HepG2 (cell line): ENCODE results near the gene RCOR1. TPM values are rescaled to one million over a fixed set of nuclear protein-coding genes. Genes with fewer than 3 reads are reported as not detected.
A peak's percentile ranks its signal among the peaks of the same experiment; 100 is the strongest.

Source experiments
- ARNT2 ChIP-seq: sonication (generic); formaldehyde crosslinking; IDR thresholded peaks from 2 replicates; pipeline ENCODE4 v1.8.0; 2022; ENCODE audit warnings: mild to moderate bottlenecking, low read depth, missing genetic modification reagents, moderate library complexity
- CEBPB ChIP-seq: IDR thresholded peaks from 2 replicates; pipeline ENCODE4 v1.6.1; 2011; ENCODE audit warnings: low read depth, low read length, improper control_type of control experiment, borderline replicate concordance
- CHCHD3 ChIP-seq: sonication (generic); formaldehyde crosslinking; IDR thresholded peaks from 2 replicates; pipeline ENCODE4 v1.8.0; 2022; ENCODE audit warnings: mild to moderate bottlenecking, missing genetic modification reagents, moderate library complexity
- DBP ChIP-seq: sonication (generic); formaldehyde crosslinking; IDR thresholded peaks from 2 replicates; pipeline ENCODE4 v1.4.0; 2020; ENCODE audit warnings: missing genetic modification reagents; ENCODE audit errors: not compliant biosample characterization
- HHEX ChIP-seq: IDR thresholded peaks from 2 replicates; pipeline ENCODE4 v1.6.1; 2016; ENCODE audit warnings: control low read depth
- HMGA1 ChIP-seq: sonication (generic); formaldehyde crosslinking; conservative IDR thresholded peaks from 2 replicates; pipeline ENCODE4 v1.4.0; 2020; ENCODE audit warnings: missing genetic modification reagents
- KDM4B ChIP-seq: sonication (generic); formaldehyde crosslinking; IDR thresholded peaks from 2 replicates; pipeline ENCODE4 v1.4.0; 2020; ENCODE audit warnings: missing genetic modification reagents
- MAFF ChIP-seq: IDR thresholded peaks from 2 replicates; pipeline ENCODE4 v1.6.1; 2011; ENCODE audit warnings: low read depth, low read length, improper control_type of control experiment
- MATR3 ChIP-seq: sonication (generic); formaldehyde crosslinking; IDR thresholded peaks from 2 replicates; pipeline ENCODE4 v1.4.0; 2020; ENCODE audit warnings: missing genetic modification reagents
- MZF1 ChIP-seq: sonication (generic); formaldehyde crosslinking; IDR thresholded peaks from 2 replicates; pipeline ENCODE4 v1.8.1; 2023; ENCODE audit warnings: mild to moderate bottlenecking, missing genetic modification reagents, borderline replicate concordance
- NR2F1 ChIP-seq, 2 experiments: fragments of 450-650 bp in 1 of 2; formaldehyde crosslinking in 1 of 2; IDR thresholded peaks; 2 replicates each; pipeline versions ENCODE4 v1.5.0 to v1.6.1; 2016 to 2020; ENCODE audit warnings: mild to moderate bottlenecking in 1 of 2, missing compliant biosample characterization in 1 of 2, missing genetic modification reagents in 1 of 2, moderate library complexity in 1 of 2
- PCBP2 ChIP-seq: fragments of 200-400 bp; formaldehyde crosslinking; optimal IDR thresholded peaks from 2 replicates; pipeline ENCODE3; 2018; ENCODE audit warnings: low read length, low read depth; ENCODE audit not compliant: poor library complexity, severe bottlenecking
- RFX5 ChIP-seq: IDR thresholded peaks from 2 replicates; pipeline ENCODE4 v1.6.1; 2011; ENCODE audit warnings: low read depth, low read length, improper control_type of control experiment
- SIN3A ChIP-seq: IDR thresholded peaks from 2 replicates; pipeline ENCODE4 v1.6.1; 2011; ENCODE audit warnings: low read depth, mild to moderate bottlenecking, control low read depth, low read length, borderline replicate concordance
- SNAI1 ChIP-seq: sonication (generic); formaldehyde crosslinking; IDR thresholded peaks from 2 replicates; pipeline ENCODE4 v1.5.0; 2020; ENCODE audit warnings: mild to moderate bottlenecking, missing genetic modification reagents, borderline replicate concordance
- WIZ ChIP-seq: sonication (generic); formaldehyde crosslinking; IDR thresholded peaks from 2 replicates; pipeline ENCODE4 v1.5.1; 2020; ENCODE audit warnings: mild to moderate bottlenecking, missing genetic modification reagents
- ZBTB7B ChIP-seq: sonication (generic); formaldehyde crosslinking; IDR thresholded peaks from 2 replicates; pipeline ENCODE4 v1.4.0; 2020; ENCODE audit warnings: missing genetic modification reagents
- ZNF136 ChIP-seq: sonication (generic); formaldehyde crosslinking; IDR thresholded peaks from 2 replicates; pipeline ENCODE4 v1.8.1; 2022; ENCODE audit warnings: low read depth, mild to moderate bottlenecking, moderate library complexity, missing genetic modification reagents
- ZNF143 ChIP-seq: sonication (generic); formaldehyde crosslinking; IDR thresholded peaks from 2 replicates; pipeline ENCODE4 v1.4.0; 2020; ENCODE audit warnings: missing genetic modification reagents
- ZNF251 ChIP-seq: sonication (generic); formaldehyde crosslinking; IDR thresholded peaks from 2 replicates; pipeline ENCODE4 v1.9.0; 2021; ENCODE audit warnings: mild to moderate bottlenecking, missing genetic modification reagents
- ZNF496 ChIP-seq: sonication (generic); formaldehyde crosslinking; IDR thresholded peaks from 2 replicates; pipeline ENCODE4 v1.8.1; 2023; ENCODE audit warnings: mild to moderate bottlenecking, moderate library complexity, missing genetic modification reagents; ENCODE audit not compliant: insufficient replicate concordance
- ZNF510 ChIP-seq: sonication (generic); formaldehyde crosslinking; IDR thresholded peaks from 2 replicates; pipeline ENCODE4 v1.4.0; 2020; ENCODE audit warnings: low read depth, mild to moderate bottlenecking, missing genetic modification reagents
- ZNF574 ChIP-seq: sonication (generic); formaldehyde crosslinking; IDR thresholded peaks from 2 replicates; pipeline ENCODE4 v1.4.0; 2020; ENCODE audit warnings: missing genetic modification reagents
- ZNF607 ChIP-seq: sonication (generic); formaldehyde crosslinking; IDR thresholded peaks from 2 replicates; pipeline ENCODE4 v1.5.1; 2020; ENCODE audit warnings: missing genetic modification reagents, mild to moderate bottlenecking, borderline replicate concordance
- ZNF691 ChIP-seq: sonication (generic); formaldehyde crosslinking; IDR thresholded peaks from 2 replicates; pipeline ENCODE4 v1.4.0; 2020; ENCODE audit warnings: missing genetic modification reagents, low read depth, mild to moderate bottlenecking, borderline replicate concordance
- ZNF749 ChIP-seq: sonication (generic); formaldehyde crosslinking; IDR thresholded peaks from 2 replicates; pipeline ENCODE4 v1.8.0; 2022; ENCODE audit warnings: mild to moderate bottlenecking, missing genetic modification reagents, moderate library complexity, borderline replicate concordance
- polyA plus RNA-seq, 8 experiments: library from polyadenylated mRNA; depleted of rRNA in 3 of 8; stranded (reverse) in 7 of 8; unstranded in 1 of 8; fragments of >200 nt; fragmentation: Illumina TruSeq in 4 of 8; extraction: Trizol in 4 of 8; gene quantifications; 2 replicates each; pipeline versions ENCODE4 v1.2.1 to v1.2.3, GENCODE V29; 2011 to 2016; ENCODE audit warnings: low read depth in 4 of 8, missing spikeins in 1 of 8, mixed read lengths in 1 of 8; ENCODE audit not compliant: insufficient read depth in 1 of 8
- total RNA-seq, 5 experiments: library from RNA; depleted of rRNA; stranded (reverse); fragments of >200 nt; fragmentation: Illumina TruSeq; extraction: Trizol; gene quantifications; 2 replicates each; pipeline ENCODE4 v1.2.3, GENCODE V29; 2016; ENCODE audit warnings: low read depth in 1 of 5

RCOR1 gene
- total and polyA plus RNA-seq, 2 of the 13 experiments (the other 11 are each of a cell fraction or from before 2014, with no cell fraction given): 10.2 to 11.1 TPM

GRCh38 chr14:102591944-102592762 is at the start of gene RCOR1 (continued):
- TF ChIP-seq MZF1: no peak
- TF ChIP-seq ZNF496: no peak
- 0 out of 2 replicates have a peak, but pooled peaks have one; percentile 46 for TF ChIP-seq ARNT2
- peak; percentile 65; the same call in 1 of the 2 replicates for TF ChIP-seq SIN3A
- TF ChIP-seq MAFF: no peak
- no peak for TF ChIP-seq MATR3 (CRISPR knock-in tag)
- no peak for TF ChIP-seq DBP (CRISPR knock-in tag)
- TF ChIP-seq ZNF143 (CRISPR knock-in tag): no peak; the same call in 1 of the 2 replicates
- TF ChIP-seq ZNF510: no peak
- no peak for TF ChIP-seq CHCHD3 (CRISPR knock-in tag)
- TF ChIP-seq HHEX (CRISPR knock-in tag): no peak
- 0 out of 4 replicates have a peak, but pooled peaks of 1 of the 2 experiments have one; percentile 21 for TF ChIP-seq NR2F1 (CRISPR knock-in tag; IDR thresholded peaks at IDR 0.05)
- TF ChIP-seq ZNF251 (CRISPR knock-in tag): no peak
- TF ChIP-seq ZNF574 (CRISPR knock-in tag): 0 out of 2 replicates have a peak, but pooled peaks have one; percentile 27
- 0 out of 2 replicates have a peak, but pooled peaks have one; percentile 52 for TF ChIP-seq KDM4B
- no peak for TF ChIP-seq ZNF136 (CRISPR knock-in tag)
- TF ChIP-seq HMGA1 (CRISPR knock-in tag): no peak
- no peak; the same call in 1 of the 2 replicates for TF ChIP-seq ZNF607 (CRISPR knock-in tag)
- TF ChIP-seq SNAI1 (CRISPR knock-in tag): no peak
- TF ChIP-seq CEBPB: no peak
- TF ChIP-seq ZNF691: no peak
- no peak for TF ChIP-seq RFX5
- TF ChIP-seq ZBTB7B (CRISPR knock-in tag): no peak; the same call in 1 of the 2 replicates
- no peak; the same call in 1 of the 2 replicates for TF ChIP-seq ZNF749
- no peak for TF ChIP-seq PCBP2
- no peak for TF ChIP-seq WIZ (CRISPR knock-in tag)
